Germinal center (tissue), 1 donor: ENCODE results near the gene UMAD1.

Experiments
- DNase-seq: peaks from one replicate; pipeline ENCODE4 v3.0.0; 2012; ENCODE audit warnings: mixed read lengths, low spot score

UMAD1 gene

GRCh38 chr7:7720750-7721621, 80.4 kb downstream of the UMAD1 start:
- DNase-seq = no peak

- DNase-seq = no peak
Measured at GRCh38 chr7:7731732-7732131, 91.2 kb downstream of the UMAD1 start.

DNA sequence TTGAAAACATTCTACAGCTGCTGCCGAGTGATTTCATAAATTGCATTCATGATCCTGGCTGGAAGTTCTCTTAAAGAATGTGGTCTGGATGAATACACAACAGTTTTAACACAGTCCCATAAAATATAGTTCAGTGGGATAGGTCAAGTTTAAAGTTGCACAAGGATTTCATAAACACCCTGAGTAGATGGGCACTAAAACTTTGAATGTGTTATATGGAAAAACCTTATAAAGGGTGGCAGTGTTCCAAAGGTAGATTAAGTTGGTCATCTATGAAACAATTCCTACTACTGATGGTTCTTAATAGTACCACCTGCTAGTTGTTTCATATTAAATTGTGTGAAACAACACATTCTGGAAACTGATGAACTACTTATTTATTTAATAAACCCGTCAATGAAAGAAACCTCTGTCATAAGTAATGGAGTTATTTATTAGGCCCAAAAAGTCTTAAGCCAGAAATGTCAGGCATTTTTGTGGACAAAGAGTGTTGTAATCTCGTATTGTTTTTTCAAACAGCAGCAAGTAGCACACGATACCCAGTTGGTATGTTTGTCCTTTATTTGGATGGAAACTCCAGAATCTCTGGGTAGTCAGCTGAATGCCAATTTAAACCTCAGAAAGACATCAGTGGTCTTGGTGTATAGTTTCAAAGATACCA, 92.2 kb downstream of the UMAD1 start:
- DNase-seq = no peak

DNA sequence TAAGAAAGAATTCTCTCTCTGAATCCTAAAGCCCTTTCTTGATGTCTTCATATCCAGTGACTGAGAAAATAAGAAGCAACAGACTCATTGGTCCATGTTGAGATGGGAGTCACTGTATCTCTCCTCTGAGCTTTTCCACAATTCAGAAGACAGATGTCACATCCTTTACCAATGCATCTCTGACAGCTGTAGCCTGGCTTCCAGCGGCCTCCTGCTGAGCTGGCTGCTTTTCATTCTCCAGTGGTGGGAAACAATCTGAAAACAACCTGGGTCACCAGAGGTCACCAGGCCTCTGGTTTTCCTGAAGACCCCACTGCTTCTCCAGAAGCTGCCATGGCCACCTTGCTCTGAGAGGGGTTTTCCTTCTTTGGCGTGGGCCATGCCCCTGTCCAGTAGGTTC, 96.1 kb downstream of the UMAD1 start:
- no peak for DNase-seq

GRCh38 chr7:7737674-7738073, 97.1 kb downstream of the UMAD1 start:
- no peak for DNase-seq

GRCh38 chr7:7738177-7738576, 97.6 kb downstream of the UMAD1 start:
- no peak for DNase-seq

- no peak for DNase-seq
Measured at GRCh38 chr7:7738622-7739021, 98.1 kb downstream of the UMAD1 start.

DNA sequence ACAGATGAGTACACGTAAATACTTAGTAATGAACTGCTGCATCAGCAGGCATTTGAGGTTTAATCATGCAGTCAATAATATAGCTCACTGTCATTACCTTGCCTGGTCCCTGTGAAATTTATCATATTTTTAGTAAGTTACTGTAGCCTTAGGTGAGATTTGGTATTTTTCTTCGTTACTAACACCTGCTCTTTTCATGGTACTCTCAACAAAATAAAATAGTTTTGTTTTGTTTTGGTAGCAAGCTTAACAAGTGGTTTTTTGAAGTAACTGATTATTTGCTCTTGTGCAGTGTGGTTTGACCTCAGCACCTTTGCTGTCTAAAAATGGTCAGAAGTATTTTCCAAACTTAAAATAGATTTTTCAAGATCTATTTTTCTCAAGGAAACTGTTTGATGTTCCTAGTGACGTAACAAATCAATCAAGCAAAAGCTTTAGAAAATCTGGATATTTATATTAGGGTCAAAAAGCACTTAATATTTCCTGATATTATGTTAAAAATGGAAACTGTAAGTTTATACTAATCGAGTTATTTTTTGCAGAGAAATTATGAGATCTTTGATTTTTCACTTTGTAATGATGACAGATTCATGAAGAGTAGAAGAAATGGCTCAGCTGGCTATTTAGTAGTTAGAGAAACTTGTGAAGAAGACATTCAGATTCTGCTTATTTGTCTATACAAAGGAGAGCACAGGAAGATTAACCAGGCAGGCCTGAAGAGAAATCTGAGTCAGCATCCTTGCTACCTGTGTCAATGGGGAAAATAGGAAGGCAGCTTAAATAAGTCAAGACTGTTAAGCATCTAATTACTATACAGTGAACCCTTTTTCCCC, 98.9 kb downstream of the UMAD1 start:
- no peak for DNase-seq

DNA sequence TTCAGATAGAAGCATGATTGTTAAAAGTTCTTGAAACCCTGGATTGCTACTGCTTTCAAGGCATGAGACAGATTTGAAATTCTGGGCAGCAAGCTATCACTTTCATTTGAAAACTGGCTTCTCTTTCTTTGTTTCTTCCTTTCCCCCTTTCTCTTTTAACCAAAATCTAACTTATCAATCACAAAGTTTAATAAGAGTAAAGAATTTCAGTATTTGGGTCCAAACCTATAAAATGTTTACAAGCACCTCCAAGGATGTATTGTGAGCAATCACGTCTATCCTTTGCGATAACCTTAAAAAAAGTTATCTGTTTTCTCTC, 99.4 kb downstream of the UMAD1 start:
- DNase-seq = no peak

- no peak for DNase-seq
Measured at GRCh38 chr7:7742223-7742622, 101.7 kb downstream of the UMAD1 start.

DNA sequence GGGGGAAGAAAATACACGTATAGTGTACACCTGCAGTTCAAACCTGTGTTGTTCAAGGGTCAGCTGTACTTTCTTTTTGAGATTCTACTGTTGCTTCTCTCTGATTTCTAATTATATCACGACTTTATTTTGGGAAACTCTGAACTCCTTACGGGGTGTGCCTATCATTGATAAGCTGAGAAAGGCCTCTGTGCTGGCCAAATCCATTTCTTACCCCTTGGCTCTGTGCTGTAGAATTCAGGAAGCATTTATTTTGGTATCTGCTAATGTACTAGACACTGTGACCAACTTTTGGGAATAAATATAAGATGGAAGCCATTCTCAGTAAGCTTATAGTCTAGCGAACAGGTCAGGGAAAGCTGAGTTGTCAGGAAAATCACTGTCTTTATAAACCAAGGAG, 104.7 kb downstream of the UMAD1 start:
- DNase-seq = no peak

- DNase-seq = no peak
Measured at GRCh38 chr7:7745966-7746365, 105.4 kb downstream of the UMAD1 start.

GRCh38 chr7:7746458-7746857, 105.9 kb downstream of the UMAD1 start:
- no peak for DNase-seq

DNA sequence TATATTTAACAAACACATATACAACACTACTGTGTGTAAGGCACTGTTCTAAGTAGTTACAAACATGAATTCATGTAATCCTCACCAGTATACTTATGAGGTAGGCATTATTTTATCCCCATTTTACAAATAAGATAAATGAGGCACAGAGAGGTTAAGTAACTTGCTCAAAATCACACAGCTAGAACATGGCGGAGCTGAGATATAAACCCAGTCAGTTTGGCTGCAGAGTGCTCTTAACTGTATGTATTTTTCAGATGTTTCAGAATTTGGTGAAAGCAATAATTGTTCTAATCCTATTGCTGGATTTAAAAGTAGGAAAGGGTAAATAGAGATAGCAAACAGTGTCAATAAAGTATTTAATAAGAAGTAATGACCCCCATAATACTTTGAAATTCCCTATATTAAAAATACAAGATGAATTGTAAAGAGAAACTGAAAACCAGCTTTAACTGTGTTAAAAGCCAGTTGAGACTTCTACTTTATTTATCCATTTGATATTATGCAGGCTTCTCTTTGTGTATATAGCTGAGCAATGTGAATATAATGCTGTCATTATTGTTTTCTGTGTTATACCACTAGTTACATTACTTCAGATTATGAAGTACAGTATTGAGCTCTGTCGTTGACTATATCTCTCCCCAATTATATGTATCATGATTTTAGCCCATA, 110.2 kb downstream of the UMAD1 start:
- no peak for DNase-seq

DNA sequence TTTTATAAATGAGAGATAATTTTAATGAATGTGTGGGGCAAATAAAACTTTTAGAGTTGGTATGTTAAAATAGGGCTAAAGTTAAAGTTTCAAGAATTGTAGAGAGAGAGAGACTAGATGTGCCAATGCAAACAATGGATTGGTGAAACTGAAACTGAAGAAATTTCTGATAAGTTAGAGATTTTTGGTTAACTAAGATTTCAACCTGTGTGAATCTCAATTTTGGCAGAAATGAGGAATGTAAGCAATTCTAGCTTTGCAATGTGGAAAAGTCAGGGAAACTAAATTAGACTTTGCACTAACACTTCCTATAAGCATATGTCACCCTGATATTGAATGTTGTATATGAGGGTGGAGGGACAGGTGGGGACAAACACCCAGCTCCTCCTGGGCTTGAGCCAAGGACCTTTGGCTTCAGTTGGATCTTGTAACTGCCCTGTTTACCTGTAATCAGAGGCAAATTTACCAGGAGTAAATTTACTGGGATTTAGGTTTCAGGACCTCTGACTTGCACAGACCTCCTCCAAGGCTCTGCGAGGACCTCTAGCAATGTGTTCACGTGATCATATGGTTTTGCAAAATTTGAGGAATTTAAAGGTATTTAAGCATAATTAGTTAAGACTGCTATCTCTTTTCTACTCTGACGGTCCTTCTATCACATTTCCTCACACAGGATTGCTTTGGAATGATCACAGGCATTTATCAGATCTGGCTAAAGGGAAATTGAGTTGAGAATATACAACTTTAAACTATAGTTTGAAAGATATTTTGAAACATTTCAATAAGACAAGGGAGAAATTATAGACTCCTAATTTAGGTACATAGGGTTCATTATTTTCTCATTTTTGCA, 110.9 kb downstream of the UMAD1 start:
- DNase-seq = no peak

- DNase-seq = no peak
Measured at GRCh38 chr7:7756577-7756976, 116.0 kb downstream of the UMAD1 start.

DNA sequence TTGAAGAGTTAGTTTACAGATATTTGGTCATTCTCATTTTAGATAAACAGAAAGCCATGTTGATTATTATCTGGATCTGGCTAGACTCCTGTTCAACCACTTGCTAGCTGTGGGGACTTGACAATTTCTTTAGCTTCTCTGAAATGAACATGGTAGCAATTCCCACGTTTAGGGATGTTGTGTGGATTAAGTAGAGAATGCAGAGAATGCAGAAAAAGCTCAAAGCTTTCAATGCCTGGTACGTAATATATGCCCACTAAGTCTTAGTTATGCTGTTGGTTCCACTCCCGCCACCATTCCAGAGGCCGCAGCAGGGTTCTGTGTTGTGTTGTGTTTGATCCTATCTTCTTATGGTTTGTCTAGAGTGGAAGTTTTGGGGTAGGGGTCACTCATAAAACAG, 117.0 kb downstream of the UMAD1 start:
- no peak for DNase-seq

DNA sequence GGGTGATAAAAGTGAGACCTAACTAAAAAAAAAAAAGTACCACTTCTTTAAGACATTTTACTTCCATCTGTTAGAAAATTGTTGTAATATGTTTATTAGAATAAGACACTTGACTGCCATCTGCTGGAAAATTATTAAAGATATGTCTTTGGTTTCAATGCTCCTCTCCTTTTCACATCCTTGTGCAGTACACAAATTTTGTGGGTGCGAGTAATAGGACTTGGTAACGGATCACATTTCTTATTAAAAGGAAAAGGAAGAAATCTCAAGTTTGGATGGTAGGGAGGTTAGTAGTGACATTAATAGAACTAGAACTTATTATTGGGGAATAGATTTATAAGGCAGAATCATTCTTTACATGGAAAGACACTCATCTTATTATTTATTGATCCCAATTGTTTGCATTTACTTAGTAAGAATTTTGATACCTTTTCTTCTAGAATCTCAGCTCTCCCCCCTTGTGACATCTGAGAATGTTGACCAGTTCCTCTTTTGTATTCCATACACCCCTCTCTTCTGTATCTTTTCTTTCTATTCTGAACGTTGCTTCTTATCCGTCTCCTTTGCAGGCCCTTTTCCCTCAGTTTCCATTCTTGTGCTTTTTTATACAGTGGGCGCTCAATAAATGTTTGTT, 120.9 kb downstream of the UMAD1 start:
- peak; percentile 14 for DNase-seq

DNA sequence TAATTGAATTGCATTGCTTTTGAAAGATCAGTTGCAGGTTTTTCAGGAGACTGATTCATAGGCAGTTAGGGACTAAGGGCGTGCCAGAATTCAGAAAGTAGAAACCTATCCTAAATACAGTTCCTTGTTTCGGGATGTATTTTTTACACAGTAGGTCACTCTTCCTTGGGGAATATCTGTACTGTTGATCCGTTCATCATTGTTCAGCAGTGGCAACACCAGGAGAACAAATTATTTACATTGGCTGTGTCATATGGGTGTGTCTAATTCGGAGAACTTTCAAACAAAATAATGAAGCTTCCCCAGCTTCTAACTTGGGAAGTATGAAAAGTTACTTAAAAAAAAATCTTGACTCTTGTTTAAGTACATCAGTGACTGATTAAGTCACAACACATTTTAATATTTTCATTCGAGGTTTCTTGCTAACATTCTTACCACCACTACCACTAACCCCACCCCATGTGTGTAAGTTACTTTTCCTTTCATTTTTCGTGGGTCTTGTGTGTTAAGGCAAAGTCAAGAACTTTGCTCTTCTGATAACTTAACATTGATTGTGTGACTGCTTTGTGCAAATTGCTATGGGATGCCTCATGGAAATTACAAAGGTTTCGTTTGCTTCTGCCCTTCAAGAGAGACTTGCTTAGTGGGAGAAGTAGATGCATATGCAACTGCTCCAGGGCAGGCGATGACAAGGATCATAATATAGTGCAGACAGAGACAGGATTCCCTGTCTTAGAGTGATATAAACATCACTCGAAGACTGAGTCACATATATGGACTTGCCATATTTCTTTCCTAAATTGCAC, 121.6 kb downstream of the UMAD1 start:
- peak; percentile 11 for DNase-seq
